ENCODE data around the gene TPPP3.

- TF ChIP-seq CTCF (conservative IDR thresholded peaks at IDR 0.05 in 1 of 2, IDR thresholded peaks at IDR 0.05 in 1 of 2; ENCODE audit: extremely low read depth in 1 of 2, insufficient read depth in 1 of 2, low read depth in 1 of 2, low read length in 2 of 2) (no peak), EZH2 (IDR thresholded peaks at IDR 0.05; ENCODE audit: borderline replicate concordance, low read length) (no peak)
Observed at GRCh38 chr16:67396159-67397035, 3.1 kb upstream of the TPPP3 start.
